GM18505 (cell line): Measurements from ENCODE around the gene NUDC.
"Not testable (repeated sequence)": the region's sequence is repeated elsewhere in the genome, so short reads cannot be mapped to it uniquely, and the experiment has no call there.

ENCODE experiments used
- ATAC-seq: cut with Tn5 transposase; IDR thresholded peaks from one replicate; pipeline ENCODE4 v1.9.1; 2021; ENCODE audit not compliant: unreplicated experiment
- POLR2A ChIP-seq: IDR thresholded peaks from 4 replicates; pipeline ENCODE4 v1.6.1; 2011; ENCODE audit warnings: borderline replicate concordance; ENCODE audit not compliant: insufficient read depth, insufficient read length; ENCODE audit errors: extremely low read depth

Gene NUDC

GRCh38 chr1:26921540-26922430 lies at the start of gene NUDC:
Gene NUDC, plus strand, starts transcription at chr1:26921743. Its CDS starts 106 bp downstream, at chr1:26921849.
- peak; percentile 84 for TF ChIP-seq POLR2A
- peak; percentile 91 for ATAC-seq

GRCh38 chr1:26873097-26873496 lies 48.4 kb upstream of the NUDC start:
- ATAC-seq, result not testable (repeated sequence)

GRCh38 chr1:26874896-26875295 lies 46.6 kb upstream of the NUDC start:
- no peak for TF ChIP-seq POLR2A
- ATAC-seq, result no peak

GRCh38 chr1:26877326-26877725 lies 44.2 kb upstream of the NUDC start:
- TF ChIP-seq POLR2A, result no peak
- ATAC-seq, result no peak

GRCh38 chr1:26879793-26880192 lies 41.8 kb upstream of the NUDC start:
- ATAC-seq, result no peak
- no peak for TF ChIP-seq POLR2A

- not testable (repeated sequence) for ATAC-seq
These were observed 39.9 kb upstream of the NUDC start for GRCh38 chr1:26881611-26882010.

- TF ChIP-seq POLR2A, result no peak
- ATAC-seq, result no peak
These were observed 38.7 kb upstream of the NUDC start for GRCh38 chr1:26882696-26883463.

GRCh38 chr1:26887125-26887524 lies 34.4 kb upstream of the NUDC start:
- ATAC-seq, result no peak
- TF ChIP-seq POLR2A, result no peak

- no peak for TF ChIP-seq POLR2A
- ATAC-seq, result no peak
These were observed 33.3 kb upstream of the NUDC start for GRCh38 chr1:26888231-26888630.

GRCh38 chr1:26889551-26890466 lies 31.7 kb upstream of the NUDC start, which contains the start of gene GPN2:
Gene GPN2, minus strand, starts transcription at chr1:26890283. Its CDS starts 187 bp downstream, at chr1:26890096.
- peak; percentile 96 for TF ChIP-seq POLR2A
- peak; percentile 76 for ATAC-seq

- ATAC-seq, result peak; percentile 32
- TF ChIP-seq POLR2A, result no peak
These were observed 31.1 kb upstream of the NUDC start for GRCh38 chr1:26890467-26890796.

GRCh38 chr1:26894263-26894662 lies 27.3 kb upstream of the NUDC start:
- no peak for TF ChIP-seq POLR2A
- ATAC-seq, result no peak

- no peak for ATAC-seq
These were observed 24.2 kb upstream of the NUDC start for GRCh38 chr1:26897351-26897750.

More at GRCh38 chr1:26897351-26897750, 24.2 kb upstream of the NUDC start:
- TF ChIP-seq POLR2A, result no peak
